NCI-H526 treated with DMSO at 0.1 percent for 48 hours (cell line): ENCODE measurements around the gene CHMP6.
"Not testable (repeated sequence)": the region's sequence is repeated elsewhere in the genome, so short reads cannot be mapped to it uniquely, and the experiment has no call there.

Experiments
- DNase-seq: peaks from one replicate; lab custom pipeline; 2025; lab: John Stamatoyannopoulos, UW

Gene CHMP6

GRCh38 chr17:81011951-81012350 lies 20.3 kb downstream of the CHMP6 start:
- DNase-seq: no peak

GRCh38 chr17:81012574-81013447 lies 21.2 kb downstream of the CHMP6 start:
- DNase-seq: no peak

GRCh38 chr17:81013642-81014041 lies 22.0 kb downstream of the CHMP6 start:
- DNase-seq: no peak

- no peak for DNase-seq
These were observed 23.5 kb downstream of the CHMP6 start for GRCh38 chr17:81015136-81015535.

GRCh38 chr17:81016575-81016974 lies 24.9 kb downstream of the CHMP6 start:
- DNase-seq: no peak

GRCh38 chr17:81017330-81017729 lies 25.7 kb downstream of the CHMP6 start:
- DNase-seq: not testable (repeated sequence)

- DNase-seq: no peak
These were observed 26.6 kb downstream of the CHMP6 start for GRCh38 chr17:81018044-81018802.

- DNase-seq: no peak
These were observed 28.2 kb downstream of the CHMP6 start for GRCh38 chr17:81019563-81020442.

GRCh38 chr17:81020443-81020766 lies 28.8 kb downstream of the CHMP6 start:
- DNase-seq: no peak

- DNase-seq: no peak
These were observed 29.3 kb downstream of the CHMP6 start for GRCh38 chr17:81020767-81021497.

- no peak for DNase-seq
These were observed 30.1 kb downstream of the CHMP6 start for GRCh38 chr17:81021531-81022343.

- DNase-seq: no peak
These were observed 30.7 kb downstream of the CHMP6 start for GRCh38 chr17:81022344-81022676.

- no peak for DNase-seq
These were observed 33.6 kb downstream of the CHMP6 start for GRCh38 chr17:81025065-81025740.

GRCh38 chr17:81025741-81026129 lies 34.1 kb downstream of the CHMP6 start:
- no peak for DNase-seq

- DNase-seq: no peak
These were observed 34.8 kb downstream of the CHMP6 start for GRCh38 chr17:81026266-81027036.

- no peak for DNase-seq
These were observed 35.4 kb downstream of the CHMP6 start for GRCh38 chr17:81027038-81027437.

GRCh38 chr17:81027591-81028505 lies 36.2 kb downstream of the CHMP6 start:
- DNase-seq: peak; percentile 24

GRCh38 chr17:81028506-81028858 lies 36.8 kb downstream of the CHMP6 start:
- no peak for DNase-seq

GRCh38 chr17:81029859-81030258 lies 38.2 kb downstream of the CHMP6 start:
- DNase-seq: no peak
